ENCODE measurements around the gene ZBTB32.

DNA sequence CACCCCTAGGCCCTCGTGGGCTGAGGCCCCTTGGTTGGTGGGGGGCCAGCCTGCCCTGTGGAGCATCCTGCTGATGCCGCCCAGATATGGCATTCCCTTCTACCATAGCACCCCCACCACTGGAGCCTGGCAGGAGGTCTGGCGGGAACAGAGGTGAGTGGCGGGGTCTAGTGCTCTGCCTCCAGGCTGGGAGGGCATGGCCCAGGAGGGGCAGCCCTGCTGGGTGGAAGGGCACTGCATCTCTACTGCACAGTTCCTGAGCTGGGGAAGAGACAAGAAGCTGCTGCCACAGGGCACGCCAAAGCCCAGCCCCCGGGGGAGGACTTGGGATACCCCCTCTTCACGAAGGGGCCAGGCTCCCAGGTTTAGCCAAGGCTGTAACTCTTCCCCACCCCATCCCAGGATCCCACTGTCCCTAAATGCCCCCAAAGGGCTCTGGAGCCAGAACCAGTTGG is 11.0 kb downstream of the ZBTB32 start:
- TF ChIP-seq, protein P1, sequence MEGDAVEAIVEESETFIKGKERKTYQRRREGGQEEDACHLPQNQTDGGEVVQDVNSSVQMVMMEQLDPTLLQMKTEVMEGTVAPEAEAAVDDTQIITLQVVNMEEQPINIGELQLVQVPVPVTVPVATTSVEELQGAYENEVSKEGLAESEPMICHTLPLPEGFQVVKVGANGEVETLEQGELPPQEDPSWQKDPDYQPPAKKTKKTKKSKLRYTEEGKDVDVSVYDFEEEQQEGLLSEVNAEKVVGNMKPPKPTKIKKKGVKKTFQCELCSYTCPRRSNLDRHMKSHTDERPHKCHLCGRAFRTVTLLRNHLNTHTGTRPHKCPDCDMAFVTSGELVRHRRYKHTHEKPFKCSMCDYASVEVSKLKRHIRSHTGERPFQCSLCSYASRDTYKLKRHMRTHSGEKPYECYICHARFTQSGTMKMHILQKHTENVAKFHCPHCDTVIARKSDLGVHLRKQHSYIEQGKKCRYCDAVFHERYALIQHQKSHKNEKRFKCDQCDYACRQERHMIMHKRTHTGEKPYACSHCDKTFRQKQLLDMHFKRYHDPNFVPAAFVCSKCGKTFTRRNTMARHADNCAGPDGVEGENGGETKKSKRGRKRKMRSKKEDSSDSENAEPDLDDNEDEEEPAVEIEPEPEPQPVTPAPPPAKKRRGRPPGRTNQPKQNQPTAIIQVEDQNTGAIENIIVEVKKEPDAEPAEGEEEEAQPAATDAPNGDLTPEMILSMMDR (IDR thresholded peaks at IDR 0.05): no peak
- TF ChIP-seq POLR2A (IDR thresholded peaks at IDR 0.05): no peak

All from heart left ventricle (tissue), 13 donors.